HG03342 (cell line): Measurements from ENCODE around the gene G0S2.

Source experiments
- ATAC-seq: cut with Tn5 transposase; IDR thresholded peaks from one replicate; pipeline ENCODE4 v1.9.1; 2021; ENCODE audit warnings: mild to moderate bottlenecking, moderate library complexity; ENCODE audit not compliant: unreplicated experiment

G0S2 gene

GRCh38 chr1:209674957-209675564 is at the start of gene G0S2:
Gene G0S2, plus strand, starts transcription at chr1:209675412. Its CDS starts 273 bp downstream, at chr1:209675685.
- no peak for ATAC-seq

GRCh38 chr1:209625791-209626285 is 49.4 kb upstream of the G0S2 start:
- no peak for ATAC-seq

GRCh38 chr1:209626346-209627026 is 48.7 kb upstream of the G0S2 start:
- no peak for ATAC-seq

- ATAC-seq = no peak
Observed at GRCh38 chr1:209627027-209627731, 48.0 kb upstream of the G0S2 start.

GRCh38 chr1:209627732-209628196 is 47.4 kb upstream of the G0S2 start:
- peak; percentile 73 for ATAC-seq

- ATAC-seq = no peak
Observed at GRCh38 chr1:209628618-209629299, 46.5 kb upstream of the G0S2 start.

- no peak for ATAC-seq
Observed at GRCh38 chr1:209629621-209630382, 45.4 kb upstream of the G0S2 start.

GRCh38 chr1:209630383-209631225 is 44.6 kb upstream of the G0S2 start:
- no peak for ATAC-seq

- ATAC-seq = peak; percentile 55
Observed at GRCh38 chr1:209633335-209633997, 41.7 kb upstream of the G0S2 start.

GRCh38 chr1:209634005-209634737 is 41.0 kb upstream of the G0S2 start:
- no peak for ATAC-seq

- ATAC-seq = no peak
Observed at GRCh38 chr1:209635850-209636249, 39.4 kb upstream of the G0S2 start.

- no peak for ATAC-seq
Observed at GRCh38 chr1:209641832-209642172, 33.4 kb upstream of the G0S2 start.

- no peak for ATAC-seq
Observed at GRCh38 chr1:209642816-209643215, 32.4 kb upstream of the G0S2 start.

- ATAC-seq = no peak
Observed at GRCh38 chr1:209643285-209644020, 31.8 kb upstream of the G0S2 start.

GRCh38 chr1:209645574-209646452 is 29.4 kb upstream of the G0S2 start:
- ATAC-seq = no peak

- no peak for ATAC-seq
Observed at GRCh38 chr1:209646558-209646957, 28.7 kb upstream of the G0S2 start.

- ATAC-seq = no peak
Observed at GRCh38 chr1:209647156-209647555, 28.1 kb upstream of the G0S2 start.
